Cardiac muscle cell (in vitro differentiated cells and primary cell): ENCODE measurements around the gene WDPCP. TPM values are rescaled to one million over a fixed set of nuclear protein-coding genes. Genes with fewer than 3 reads are reported as not detected.
"Not testable (repeated sequence)": the region's sequence is repeated elsewhere in the genome, so short reads cannot be mapped to it uniquely, and the experiment has no call there.

ENCODE experiments used
- DNase-seq, 2 donors: peaks; one replicate each; pipeline versions ENCODE4 v3.0.0 to v3.0.0-alpha.2; 2010 to 2017; ENCODE audit warnings: low read depth in 1 of 2, low spot score in 1 of 2
- H3K27ac ChIP-seq: fragments of 200-600 bp; sonication (generic); 2 replicates; pipeline ENCODE4 v1.5.1; 2016
- H3K27me3 ChIP-seq: fragments of 200-600 bp; sonication (generic); 2 replicates; pipeline ENCODE4 v1.6.0; 2016; ENCODE audit warnings: control low read depth
- H3K36me3 ChIP-seq: fragments of 200-600 bp; sonication (generic); 2 replicates; pipeline ENCODE4 v1.5.1; 2016; ENCODE audit warnings: control low read depth
- H3K4me1 ChIP-seq: fragments of 200-600 bp; sonication (generic); 2 replicates; pipeline ENCODE4 v1.8.1; 2017; ENCODE audit warnings: low read depth, mild to moderate bottlenecking, mixed run types
- H3K4me3 ChIP-seq: fragments of 200-600 bp; sonication (generic); 2 replicates; pipeline ENCODE4 v1.5.1; 2016; ENCODE audit warnings: mild to moderate bottlenecking
- H3K9me3 ChIP-seq: fragments of 200-600 bp; sonication (generic); 2 replicates; pipeline ENCODE4 v1.5.1; 2017; ENCODE audit warnings: low read depth, mild to moderate bottlenecking, control low read depth
- polyA plus RNA-seq: library from polyadenylated mRNA; unstranded; fragments of >200 nt; fragmentation: Nextera tagmentation; extraction: Ambion mirVana; gene quantifications from 2 replicates; pipeline ENCODE4 v1.2.1, GENCODE V29; 2016
- total RNA-seq: library from RNA; depleted of rRNA; stranded (reverse); fragments of >200 nt; gene quantifications from 2 replicates; pipeline ENCODE4 v1.2.3, GENCODE V29; 2016
- TF ChIP-seq, protein P1 (sequence below): IDR thresholded peaks from 2 replicates; pipeline ENCODE4 v1.5.1; 2012; ENCODE audit warnings: low read depth, mild to moderate bottlenecking, low read length

Gene WDPCP, protein sequence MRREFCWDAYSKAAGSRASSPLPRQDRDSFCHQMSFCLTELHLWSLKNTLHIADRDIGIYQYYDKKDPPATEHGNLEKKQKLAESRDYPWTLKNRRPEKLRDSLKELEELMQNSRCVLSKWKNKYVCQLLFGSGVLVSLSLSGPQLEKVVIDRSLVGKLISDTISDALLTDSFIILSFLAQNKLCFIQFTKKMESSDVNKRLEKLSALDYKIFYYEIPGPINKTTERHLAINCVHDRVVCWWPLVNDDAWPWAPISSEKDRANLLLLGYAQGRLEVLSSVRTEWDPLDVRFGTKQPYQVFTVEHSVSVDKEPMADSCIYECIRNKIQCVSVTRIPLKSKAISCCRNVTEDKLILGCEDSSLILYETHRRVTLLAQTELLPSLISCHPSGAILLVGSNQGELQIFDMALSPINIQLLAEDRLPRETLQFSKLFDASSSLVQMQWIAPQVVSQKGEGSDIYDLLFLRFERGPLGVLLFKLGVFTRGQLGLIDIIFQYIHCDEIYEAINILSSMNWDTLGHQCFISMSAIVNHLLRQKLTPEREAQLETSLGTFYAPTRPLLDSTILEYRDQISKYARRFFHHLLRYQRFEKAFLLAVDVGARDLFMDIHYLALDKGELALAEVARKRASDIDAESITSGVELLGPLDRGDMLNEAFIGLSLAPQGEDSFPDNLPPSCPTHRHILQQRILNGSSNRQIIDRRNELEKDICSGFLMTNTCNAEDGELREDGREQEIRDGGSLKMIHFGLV
- total RNA-seq: 9.2 and 11.8 TPM in 2 replicates
- polyA plus RNA-seq: 4.6 and 6.7 TPM in 2 replicates

DNA sequence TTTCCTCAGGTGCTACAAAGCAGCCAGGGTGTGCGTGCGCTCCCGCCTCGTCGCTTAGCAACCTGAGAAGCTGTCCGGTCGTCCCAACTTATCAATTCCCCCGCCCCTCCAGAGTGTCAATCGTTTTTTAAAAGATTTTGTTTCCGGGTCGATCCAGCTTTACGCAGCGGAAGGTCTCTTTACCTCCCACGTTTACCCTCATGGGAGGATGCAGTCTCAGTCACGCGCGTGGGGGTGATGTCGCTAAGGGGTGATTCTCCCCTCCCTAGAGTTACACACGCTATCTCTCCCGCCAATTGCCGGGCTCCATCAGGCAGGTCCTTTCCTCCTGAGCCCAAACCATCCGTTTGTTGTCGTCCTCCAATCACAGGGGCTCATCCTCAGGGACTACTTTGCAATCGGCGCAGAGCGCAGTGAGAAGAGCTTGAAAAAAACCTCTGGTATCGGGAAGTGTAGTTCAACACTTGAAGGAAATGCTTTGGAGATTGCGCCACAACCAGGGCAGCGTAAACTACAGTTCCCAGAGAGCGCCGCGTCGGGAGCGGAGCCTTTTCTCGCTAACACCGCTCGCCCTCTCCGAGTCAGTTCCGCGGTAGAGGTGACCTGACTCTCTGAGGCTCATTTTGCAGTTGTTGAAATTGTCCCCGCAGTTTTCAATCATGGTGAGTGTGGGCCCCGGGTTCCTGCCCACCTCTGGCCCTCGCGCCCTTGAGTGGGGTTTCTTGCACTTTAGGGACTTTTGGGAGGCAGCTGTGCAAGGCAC lies at the start of gene WDPCP, which contains the start of gene MDH1:
Gene WDPCP (minus strand): TSS at position 93 of the 763 bp plus-strand sequence. CDS start 206 bp downstream, outside the sequence.
Gene MDH1 (plus strand): TSS at position 579 of the 763 bp plus-strand sequence. CDS start 81 bp downstream, at position 660.
- peak; percentile 99 to 100 for DNase-seq
- peak within 1 kb of the TSS; percentile 89 for H3K4me3 ChIP-seq
- H3K9me3 ChIP-seq: no peaks in the 10 kb centered on the region
- H3K27me3 ChIP-seq: no peaks in the 10 kb centered on the region
- TF ChIP-seq, protein P1, sequence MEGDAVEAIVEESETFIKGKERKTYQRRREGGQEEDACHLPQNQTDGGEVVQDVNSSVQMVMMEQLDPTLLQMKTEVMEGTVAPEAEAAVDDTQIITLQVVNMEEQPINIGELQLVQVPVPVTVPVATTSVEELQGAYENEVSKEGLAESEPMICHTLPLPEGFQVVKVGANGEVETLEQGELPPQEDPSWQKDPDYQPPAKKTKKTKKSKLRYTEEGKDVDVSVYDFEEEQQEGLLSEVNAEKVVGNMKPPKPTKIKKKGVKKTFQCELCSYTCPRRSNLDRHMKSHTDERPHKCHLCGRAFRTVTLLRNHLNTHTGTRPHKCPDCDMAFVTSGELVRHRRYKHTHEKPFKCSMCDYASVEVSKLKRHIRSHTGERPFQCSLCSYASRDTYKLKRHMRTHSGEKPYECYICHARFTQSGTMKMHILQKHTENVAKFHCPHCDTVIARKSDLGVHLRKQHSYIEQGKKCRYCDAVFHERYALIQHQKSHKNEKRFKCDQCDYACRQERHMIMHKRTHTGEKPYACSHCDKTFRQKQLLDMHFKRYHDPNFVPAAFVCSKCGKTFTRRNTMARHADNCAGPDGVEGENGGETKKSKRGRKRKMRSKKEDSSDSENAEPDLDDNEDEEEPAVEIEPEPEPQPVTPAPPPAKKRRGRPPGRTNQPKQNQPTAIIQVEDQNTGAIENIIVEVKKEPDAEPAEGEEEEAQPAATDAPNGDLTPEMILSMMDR: no peak
- H3K36me3 ChIP-seq: peaks cover 8% of the 10 kb centered on the region
- peaks cover 33% of the 10 kb centered on the region for H3K4me1 ChIP-seq
- peak within 1 kb of the TSS; percentile 99 for H3K27ac ChIP-seq

GRCh38 chr2:63632382-63632781 lies 44.1 kb upstream of the WDPCP start:
- Histone ChIP-seq H3K27ac (no peak overlapping the region), H3K36me3 (no peaks in the 10 kb centered on the region), H3K9me3 (no peaks in the 10 kb centered on the region), H3K27me3 (no peaks in the 10 kb centered on the region), H3K4me1 (no peaks in the 10 kb centered on the region), H3K4me3 (no peak overlapping the region)
- TF ChIP-seq, protein P1: no peak
- no peak for DNase-seq

DNA sequence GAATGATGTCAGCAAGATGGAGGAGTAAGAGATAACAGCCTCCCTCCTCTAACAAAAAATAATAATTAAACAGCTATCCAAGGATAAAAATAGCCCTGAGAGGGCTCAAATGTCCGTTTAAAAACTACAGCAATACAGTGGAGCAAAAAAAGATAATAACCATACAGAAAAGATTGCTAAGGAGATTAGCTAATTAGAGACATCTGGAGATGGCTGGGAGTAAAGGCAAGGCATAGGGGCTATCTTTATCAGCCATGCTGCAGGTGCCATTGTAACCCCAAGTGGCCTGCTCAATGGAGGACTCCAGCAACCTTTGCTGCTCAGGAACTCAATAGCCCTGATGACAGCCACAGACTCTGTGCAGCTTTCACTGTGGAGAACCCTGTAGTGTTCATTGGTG lies 43.2 kb upstream of the WDPCP start:
- Histone ChIP-seq H3K9me3 (no peaks in the 10 kb centered on the region), H3K4me1 (no peaks in the 10 kb centered on the region), H3K27me3 (no peaks in the 10 kb centered on the region), H3K27ac (no peak overlapping the region), H3K36me3 (no peaks in the 10 kb centered on the region), H3K4me3 (no peak overlapping the region)
- no peak for DNase-seq
- TF ChIP-seq, protein P1: no peak

GRCh38 chr2:63628403-63628942 lies 40.2 kb upstream of the WDPCP start:
- no peak overlapping the region for H3K4me3 ChIP-seq
- DNase-seq: no peak
- no peaks in the 10 kb centered on the region for H3K27me3 ChIP-seq
- no peak overlapping the region for H3K27ac ChIP-seq
- no peaks in the 10 kb centered on the region for H3K9me3 ChIP-seq
- H3K4me1 ChIP-seq: no peaks in the 10 kb centered on the region
- TF ChIP-seq, protein P1: no peak
- no peaks in the 10 kb centered on the region for H3K36me3 ChIP-seq

GRCh38 chr2:63627866-63628265 lies 39.6 kb upstream of the WDPCP start:
- H3K27me3 ChIP-seq: no peaks in the 10 kb centered on the region
- no peak for DNase-seq
- no peaks in the 10 kb centered on the region for H3K4me1 ChIP-seq
- H3K36me3 ChIP-seq: no peaks in the 10 kb centered on the region
- H3K27ac ChIP-seq: no peak overlapping the region
- TF ChIP-seq, protein P1: no peak
- H3K4me3 ChIP-seq: no peak overlapping the region
- no peaks in the 10 kb centered on the region for H3K9me3 ChIP-seq

DNA sequence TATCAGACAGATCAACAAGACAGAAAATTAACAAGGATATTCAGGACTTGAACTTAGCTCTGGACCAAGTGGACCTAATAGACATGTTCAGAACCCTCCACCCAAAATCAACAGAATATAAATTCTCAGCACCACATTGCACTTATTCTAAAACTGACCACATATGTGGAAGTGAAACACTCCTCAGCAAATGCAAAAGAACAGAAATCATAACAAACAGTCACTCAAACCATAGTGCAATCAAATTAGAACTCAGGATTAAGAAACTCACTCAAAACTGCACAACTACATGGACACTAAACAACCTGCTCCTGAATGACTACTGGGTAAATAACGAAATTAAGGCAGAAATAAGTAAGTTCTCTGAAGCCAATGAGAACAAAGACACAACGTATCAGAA lies 35.5 kb upstream of the WDPCP start:
- not testable (repeated sequence) for H3K4me3 ChIP-seq, H3K27me3 ChIP-seq, H3K4me1 ChIP-seq, DNase-seq, H3K36me3 ChIP-seq, H3K9me3 ChIP-seq, H3K27ac ChIP-seq
